HepG2 (cell line): ENCODE measurements around the gene THSD4. TPM values are rescaled to one million over a fixed set of nuclear protein-coding genes. Genes with fewer than 3 reads are reported as not detected.

Experiments used
- ATAC-seq: fragments of 200-7000 bp; cut with Tn5 transposase; 3 replicates; pipeline ENCODE4 v1.9.1; 2020; ENCODE audit warnings: mild to moderate bottlenecking, moderate library complexity
- BruUV-seq: library from RNA; stranded (reverse); fragments of 400-500 nt; replicated peaks from 2 replicates; lab custom pipeline; 2021; lab: Mats Ljungman, UMichigan
- CTCF ChIA-PET: fragments of 300-600 bp; formaldehyde crosslinking; extraction: SDS; loops from one replicate; lab custom pipeline; 2021; ENCODE audit warnings: low total read pairs, inconsistent platforms, low intra/inter-chr PET ratio; lab: Yijun Ruan, JAX
- POLR2A ChIA-PET: fragments of 350-600 bp; sonication (Branson Sonifier 250); formaldehyde crosslinking; loops from one replicate; lab custom pipeline; 2020; ENCODE audit warnings: antibody characterized with exemption, inconsistent platforms; lab: Yijun Ruan, JAX
- DNase-seq: peaks from one replicate; pipeline ENCODE4 v3.0.0-alpha.2; 2015; ENCODE audit warnings: low spot score
- FAIRE-seq: peaks from 3 replicates; lab custom pipeline; 2011; peaks lifted over from hg19 to GRCh38; lab: Jason Lieb, UNC
- H2AFZ ChIP-seq: one replicate; pipeline ENCODE4 v1.6.1; 2011; ENCODE audit warnings: low read length, inconsistent platforms
- H3K27ac ChIP-seq: fragments of 300-600 bp; 3 replicates; pipeline ENCODE4 v1.8.0; 2011; ENCODE audit warnings: mixed run types, mild to moderate bottlenecking, mixed read lengths, low read length, inconsistent platforms; ENCODE audit not compliant: insufficient read depth; ENCODE audit errors: extremely low read length
- H3K27me3 ChIP-seq, 2 experiments: fragments of 200-600 bp in 1 of 2; 2 replicates in 1 of 2; 3 replicates in 1 of 2; pipeline versions ENCODE4 v1.6.0 to v1.8.0; 2011; ENCODE audit warnings: low read length in 2 of 2, mild to moderate bottlenecking in 2 of 2, moderate library complexity in 2 of 2, inconsistent platforms in 1 of 2; ENCODE audit not compliant: insufficient read depth in 2 of 2, control insufficient read depth in 1 of 2
- H3K36me3 ChIP-seq, 2 experiments: fragments of 200-600 bp in 1 of 2; replicated peaks in 1 of 2; 2 replicates in 1 of 2; 3 replicates in 1 of 2; pipeline versions ENCODE4 v1.5.1 to v1.8.0; 2011; ENCODE audit warnings: low read length in 2 of 2, inconsistent platforms in 1 of 2; ENCODE audit not compliant: insufficient read depth in 2 of 2, control insufficient read depth in 1 of 2
- H3K4me1 ChIP-seq: 2 replicates; pipeline ENCODE4 v1.5.1; 2012; ENCODE audit warnings: low read length, inconsistent platforms; ENCODE audit not compliant: insufficient read depth
- H3K4me2 ChIP-seq: 2 replicates; pipeline ENCODE4 v1.6.0; 2011; ENCODE audit warnings: low read depth, low read length, inconsistent platforms
- H3K4me3 ChIP-seq, 3 experiments: fragments of 200-600 bp in 1 of 3; sonication (generic), shearing (Covaris generic) in 1 of 3; replicated peaks in 1 of 3; 2 replicates each; pipeline ENCODE4 v1.5.1; 2011 to 2016; ENCODE audit warnings: low read length in 3 of 3, inconsistent platforms in 2 of 3, low read depth in 2 of 3, mild to moderate bottlenecking in 2 of 3, control low read depth in 1 of 3, mixed read lengths in 1 of 3; ENCODE audit not compliant: insufficient read depth in 1 of 3
- H3K79me2 ChIP-seq: one replicate; pipeline ENCODE4 v1.6.1; 2011; ENCODE audit warnings: low read length, inconsistent platforms; ENCODE audit not compliant: insufficient read depth
- H3K9ac ChIP-seq: 2 replicates; pipeline ENCODE4 v1.6.0; 2011; ENCODE audit warnings: mild to moderate bottlenecking, low read depth, low read length, inconsistent platforms; ENCODE audit not compliant: insufficient read depth
- H3K9me3 ChIP-seq: 2 replicates; pipeline ENCODE4 v1.5.1; 2012; ENCODE audit warnings: mild to moderate bottlenecking, low read length
- H4K20me1 ChIP-seq: 2 replicates; pipeline ENCODE4 v1.6.0; 2011; ENCODE audit warnings: inconsistent platforms, mild to moderate bottlenecking, low read length, moderate library complexity; ENCODE audit not compliant: insufficient read depth
- ARNT ChIP-seq: fragments of 450-650 bp; IDR thresholded peaks from 2 replicates; pipeline ENCODE4 v1.6.1; 2017
- GFI1 ChIP-seq: sonication (generic); formaldehyde crosslinking; IDR thresholded peaks from 2 replicates; pipeline ENCODE4 v1.5.0; 2020; ENCODE audit warnings: missing genetic modification reagents, mild to moderate bottlenecking, borderline replicate concordance
- SPEN ChIP-seq: sonication (generic); formaldehyde crosslinking; IDR thresholded peaks from 2 replicates; pipeline ENCODE4 v1.5.1; 2020; ENCODE audit warnings: low read depth, mild to moderate bottlenecking, missing genetic modification reagents
- ZBTB39 ChIP-seq: sonication (generic); formaldehyde crosslinking; IDR thresholded peaks from 2 replicates; pipeline ENCODE4 v1.5.0; 2020; ENCODE audit warnings: missing genetic modification reagents
- ZFP82 ChIP-seq: sonication (generic); formaldehyde crosslinking; IDR thresholded peaks from 2 replicates; pipeline ENCODE4 v1.5.1; 2020; ENCODE audit warnings: mild to moderate bottlenecking, missing genetic modification reagents, borderline replicate concordance
- ZNF615 ChIP-seq: sonication (generic); formaldehyde crosslinking; IDR thresholded peaks from 2 replicates; pipeline ENCODE4 v1.5.0; 2020; ENCODE audit warnings: mild to moderate bottlenecking, missing genetic modification reagents, borderline replicate concordance
- ZNF660 ChIP-seq: sonication (generic); formaldehyde crosslinking; IDR thresholded peaks from 2 replicates; pipeline ENCODE4 v1.5.1; 2020; ENCODE audit warnings: mild to moderate bottlenecking, low read depth, missing genetic modification reagents, borderline replicate concordance
- ZNF670 ChIP-seq: sonication (generic); formaldehyde crosslinking; IDR thresholded peaks from 2 replicates; pipeline ENCODE4 v1.8.0; 2022; ENCODE audit warnings: mild to moderate bottlenecking, missing genetic modification reagents, borderline replicate concordance
- ZNF713 ChIP-seq: sonication (generic); formaldehyde crosslinking; IDR thresholded peaks from 2 replicates; pipeline ENCODE4 v1.4.0; 2020; ENCODE audit warnings: mild to moderate bottlenecking, missing genetic modification reagents
- ZNF75D ChIP-seq: sonication (generic); formaldehyde crosslinking; IDR thresholded peaks from 2 replicates; pipeline ENCODE4 v1.8.1; 2023; ENCODE audit warnings: missing genetic modification reagents, mild to moderate bottlenecking, borderline replicate concordance
- ZNF761 ChIP-seq: sonication (generic); formaldehyde crosslinking; conservative IDR thresholded peaks from 2 replicates; pipeline ENCODE4 v1.4.0; 2020; ENCODE audit warnings: mild to moderate bottlenecking, missing genetic modification reagents
- ZNF800 ChIP-seq: sonication (generic); formaldehyde crosslinking; IDR thresholded peaks from 2 replicates; pipeline ENCODE4 v1.4.0; 2020; ENCODE audit warnings: missing genetic modification reagents
- WGBS: methylation state at CpG from one replicate; pipeline ENCODE4 v1.1.6; 2017; ENCODE audit warnings: low lambda C conversion rate; 5-methylcytosine and 5-hydroxymethylcytosine counted together
- in situ Hi-C: cut with HindIII; loops from 2 replicates; pipeline ENCODE4 v1.10.0; 2017; ENCODE audit warnings: low pct_unique_long_range_greater_than_20kb; ENCODE audit not compliant: extremely low pct_ligation_motif_present
- intact Hi-C: fragments of 100-400 bp; cut with micrococcal nuclease; formaldehyde crosslinking; loops from one replicate; pipeline ENCODE4 v1.10.0; 2022; ENCODE audit not compliant: unreplicated experiment
- polyA plus RNA-seq, 8 experiments: library from polyadenylated mRNA; depleted of rRNA in 3 of 8; stranded (reverse) in 7 of 8; unstranded in 1 of 8; fragments of >200 nt; fragmentation: Illumina TruSeq in 4 of 8; extraction: Trizol in 4 of 8; gene quantifications; 2 replicates each; pipeline versions ENCODE4 v1.2.1 to v1.2.3, GENCODE V29; 2011 to 2016; ENCODE audit warnings: low read depth in 4 of 8, missing spikeins in 1 of 8, mixed read lengths in 1 of 8; ENCODE audit not compliant: insufficient read depth in 1 of 8
- total RNA-seq, 5 experiments: library from RNA; depleted of rRNA; stranded (reverse); fragments of >200 nt; fragmentation: Illumina TruSeq; extraction: Trizol; gene quantifications; 2 replicates each; pipeline ENCODE4 v1.2.3, GENCODE V29; 2016; ENCODE audit warnings: low read depth in 1 of 5
- TF ChIP-seq, protein P1 (sequence below): sonication (generic); formaldehyde crosslinking; IDR thresholded peaks from 2 replicates; pipeline ENCODE4 v1.4.0; 2020; ENCODE audit warnings: mild to moderate bottlenecking, missing genetic modification reagents

THSD4 gene
- total and polyA plus RNA-seq, 2 of the 13 experiments (the other 11 are each of a cell fraction or from before 2014, with no cell fraction given): 0.07 to 0.21 TPM

- Histone ChIP-seq H3K4me2 (no peak overlapping the region), H3K36me3 (no peaks in the 10 kb centered on the region), H2AFZ (no peak overlapping the region), H3K27ac (no peak overlapping the region), H3K4me3 (no peak overlapping the region), H3K9ac (no peak overlapping the region), H3K27me3 (no peaks in the 10 kb centered on the region; a peak in 2 of 5 replicates), H4K20me1 (no peaks in the 10 kb centered on the region), H3K79me2 (no peaks in the 10 kb centered on the region), H3K4me1 (no peaks in the 10 kb centered on the region), H3K9me3 (no peaks in the 10 kb centered on the region)
- ChIA-PET CTCF (no interaction called here), POLR2A (no interaction called here)
- intact Hi-C loops (no loop called here), in situ Hi-C loops (no loop called here)
- TF ChIP-seq SPEN (CRISPR knock-in tag): no peak
- 0% methylated on average over 1 of the region's 1 CpG for WGBS
- no peak for DNase-seq
- no TSS peak for BruUV-seq
- no peak for FAIRE-seq
- no peak for ATAC-seq
Observed at GRCh38 chr15:71409541-71409940, 294.3 kb downstream of the THSD4 start.

DNA sequence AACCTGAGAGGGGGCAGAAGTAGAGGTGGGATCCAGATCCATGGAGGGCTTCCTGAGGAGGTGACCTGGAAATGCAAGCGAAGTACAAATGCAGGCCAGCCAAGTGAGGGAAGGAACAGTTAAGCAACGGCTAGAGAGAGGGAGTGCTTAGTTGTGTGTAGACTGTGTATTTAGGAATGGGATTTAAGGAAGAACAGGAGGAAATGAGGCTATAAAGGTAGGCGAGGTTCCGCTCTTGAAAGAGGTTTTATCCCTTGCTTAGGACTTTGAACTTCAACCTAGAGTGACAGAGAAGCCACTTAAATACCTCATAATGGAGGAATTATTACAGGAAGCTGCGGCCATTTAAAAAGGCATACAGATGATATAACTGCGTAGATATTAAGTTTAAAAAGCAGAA, 295.1 kb downstream of the THSD4 start:
- Histone ChIP-seq H4K20me1 (no peaks in the 10 kb centered on the region), H3K27me3 (no peaks in the 10 kb centered on the region; a peak in 2 of 5 replicates), H3K9me3 (no peaks in the 10 kb centered on the region), H3K9ac (no peak overlapping the region), H3K79me2 (no peaks in the 10 kb centered on the region), H3K4me3 (no peak overlapping the region), H3K36me3 (no peaks in the 10 kb centered on the region), H3K4me1 (no peaks in the 10 kb centered on the region), H2AFZ (no peak overlapping the region), H3K27ac (no peak overlapping the region), H3K4me2 (no peak overlapping the region)
- DNase-seq (no peak), FAIRE-seq (no peak), ATAC-seq (no peak)
- CTCF ChIA-PET: no interaction called here
- BruUV-seq: no TSS peak
- in situ Hi-C loops (no loop called here), intact Hi-C loops (no loop called here)
- 30% methylated on average over 6 of the region's 6 CpGs for WGBS
- POLR2A ChIA-PET: no interaction called here
- no peak for TF ChIP-seq ZNF713
- TF ChIP-seq ZFP82 (CRISPR knock-in tag): no peak
- no peak for TF ChIP-seq ZNF800
- no peak for TF ChIP-seq ZNF660
- no peak for TF ChIP-seq ZNF761
- no peak for TF ChIP-seq GFI1 (CRISPR knock-in tag)
- TF ChIP-seq ZBTB39 (CRISPR knock-in tag): no peak
- TF ChIP-seq, protein P1, sequence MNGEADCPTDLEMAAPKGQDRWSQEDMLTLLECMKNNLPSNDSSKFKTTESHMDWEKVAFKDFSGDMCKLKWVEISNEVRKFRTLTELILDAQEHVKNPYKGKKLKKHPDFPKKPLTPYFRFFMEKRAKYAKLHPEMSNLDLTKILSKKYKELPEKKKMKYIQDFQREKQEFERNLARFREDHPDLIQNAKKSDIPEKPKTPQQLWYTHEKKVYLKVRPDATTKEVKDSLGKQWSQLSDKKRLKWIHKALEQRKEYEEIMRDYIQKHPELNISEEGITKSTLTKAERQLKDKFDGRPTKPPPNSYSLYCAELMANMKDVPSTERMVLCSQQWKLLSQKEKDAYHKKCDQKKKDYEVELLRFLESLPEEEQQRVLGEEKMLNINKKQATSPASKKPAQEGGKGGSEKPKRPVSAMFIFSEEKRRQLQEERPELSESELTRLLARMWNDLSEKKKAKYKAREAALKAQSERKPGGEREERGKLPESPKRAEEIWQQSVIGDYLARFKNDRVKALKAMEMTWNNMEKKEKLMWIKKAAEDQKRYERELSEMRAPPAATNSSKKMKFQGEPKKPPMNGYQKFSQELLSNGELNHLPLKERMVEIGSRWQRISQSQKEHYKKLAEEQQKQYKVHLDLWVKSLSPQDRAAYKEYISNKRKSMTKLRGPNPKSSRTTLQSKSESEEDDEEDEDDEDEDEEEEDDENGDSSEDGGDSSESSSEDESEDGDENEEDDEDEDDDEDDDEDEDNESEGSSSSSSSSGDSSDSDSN: no peak
- no peak for TF ChIP-seq ZNF615 (CRISPR knock-in tag)
- no peak for TF ChIP-seq ZNF75D (CRISPR knock-in tag)
- TF ChIP-seq ARNT: no peak
- TF ChIP-seq ZNF670 (CRISPR knock-in tag): no peak
